IPS-18c (cell line): ENCODE results near the gene AGPS.
"Not testable (repeated sequence)": the region's sequence is repeated elsewhere in the genome, so short reads cannot be mapped to it uniquely, and the experiment has no call there.

Experiments
- H3K4me3 ChIP-seq: 2 replicates; pipeline ENCODE4 v1.7.0; 2013; ENCODE audit warnings: low read depth, mild to moderate bottlenecking, low read length, moderate library complexity; ENCODE audit not compliant: insufficient read depth
- H3K9me3 ChIP-seq: one replicate; pipeline ENCODE4 v1.6.1; 2013; ENCODE audit warnings: mild to moderate bottlenecking, low read length, moderate library complexity; ENCODE audit not compliant: control insufficient read depth, insufficient read depth

Gene AGPS

DNA sequence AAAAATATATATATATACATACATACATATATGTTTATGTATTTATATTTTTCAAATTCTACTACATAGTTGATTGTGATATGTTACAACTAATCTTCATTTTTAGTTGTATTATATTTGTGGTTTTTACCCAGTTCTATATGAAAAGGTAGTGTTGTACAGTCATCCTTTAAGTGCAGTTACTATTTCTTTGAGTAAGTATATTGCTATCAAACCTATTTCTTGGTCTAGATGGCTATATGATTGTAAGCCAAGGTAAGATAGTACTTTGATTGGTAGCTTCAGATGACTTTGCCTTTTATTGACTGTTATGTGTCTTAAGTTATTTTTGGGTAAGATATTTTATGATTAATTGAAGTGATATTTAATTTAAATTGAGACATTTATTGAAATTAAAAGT, 89.6 kb downstream of the AGPS start:
- Histone ChIP-seq H3K9me3 (no peaks in the 10 kb centered on the region), H3K4me3 (no peak overlapping the region)

DNA sequence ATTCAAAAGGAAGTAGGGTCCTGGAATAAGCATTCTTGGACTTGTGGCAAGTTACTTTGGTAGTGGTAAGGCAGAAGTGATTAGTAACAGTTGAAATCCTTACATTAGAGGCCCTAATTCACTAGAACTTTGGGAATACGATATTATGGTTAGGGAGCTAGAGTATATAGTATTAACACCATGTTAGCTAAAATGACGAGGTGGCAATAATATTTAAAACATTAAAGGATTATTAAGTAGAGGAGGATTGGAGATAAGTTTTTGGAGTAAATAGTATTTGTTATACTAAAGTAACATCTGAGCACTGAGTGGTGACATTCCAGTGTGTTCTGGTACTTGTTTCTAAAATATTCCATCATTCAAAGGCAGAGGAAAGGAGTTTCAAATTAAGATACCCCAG, 91.0 kb downstream of the AGPS start:
- Histone ChIP-seq H3K4me3 (no peak overlapping the region), H3K9me3 (no peaks in the 10 kb centered on the region)

DNA sequence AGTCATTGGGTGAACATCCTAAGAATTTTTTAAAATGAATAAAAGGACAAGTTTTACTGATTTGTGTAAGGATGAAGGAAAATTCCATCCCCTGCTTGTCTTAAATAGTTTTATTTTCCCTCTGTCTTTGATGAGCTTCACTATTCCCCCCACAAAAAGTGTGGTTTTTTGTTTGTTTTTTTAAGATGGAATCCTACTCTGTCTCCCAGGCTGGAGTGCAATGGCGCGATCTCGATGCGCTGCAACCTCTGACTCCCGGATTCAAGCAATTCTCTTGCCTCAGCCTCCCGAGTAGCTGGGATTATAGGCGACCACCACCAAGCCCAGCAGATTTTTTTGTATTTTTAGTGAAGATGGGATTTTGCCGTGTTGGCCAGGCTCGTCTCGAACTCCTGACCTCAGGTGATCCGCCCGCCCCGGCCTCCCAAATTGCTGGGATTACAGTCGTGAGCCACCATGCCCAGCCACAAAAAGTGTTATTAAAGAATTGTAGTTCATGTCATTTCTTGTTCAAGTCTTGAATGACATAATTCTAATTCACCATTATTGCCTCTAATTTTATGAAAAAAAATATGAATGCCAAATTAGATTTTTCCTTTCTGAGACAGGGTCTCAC, 91.7 kb downstream of the AGPS start:
- no peak overlapping the region for H3K4me3 ChIP-seq
- H3K9me3 ChIP-seq = no peaks in the 10 kb centered on the region

- H3K9me3 ChIP-seq, H3K4me3 ChIP-seq: not testable (repeated sequence)
Observed at GRCh38 chr2:177485657-177486056, 93.1 kb downstream of the AGPS start.

DNA sequence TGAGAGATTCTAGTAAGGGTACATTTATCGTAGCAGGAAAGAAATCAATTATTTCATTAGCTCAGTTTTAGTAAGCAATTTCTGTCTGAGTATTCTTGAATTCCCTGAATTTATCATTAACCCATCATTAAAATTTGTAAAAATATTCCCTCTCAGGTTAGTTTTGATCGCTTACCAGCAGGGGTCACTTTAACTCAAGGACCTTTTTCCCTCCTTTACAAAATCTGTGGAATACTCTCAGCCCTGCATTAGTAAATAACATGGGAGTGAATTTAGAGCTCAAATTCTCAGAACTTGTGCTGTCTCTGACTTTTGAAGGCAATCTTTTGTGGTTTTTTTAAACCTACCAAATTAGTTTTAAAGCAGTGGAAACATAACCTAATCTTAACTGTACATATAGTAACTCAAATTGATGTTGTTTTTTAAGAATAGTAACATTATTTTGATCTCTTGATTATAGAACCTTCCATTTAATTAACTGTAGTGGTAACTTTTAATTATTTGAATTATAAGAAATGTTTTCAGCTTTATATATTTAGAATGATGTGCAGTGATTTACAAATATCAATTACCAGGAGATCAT, 97.2 kb downstream of the AGPS start:
- Histone ChIP-seq H3K9me3 (no peaks in the 10 kb centered on the region), H3K4me3 (no peak overlapping the region)

GRCh38 chr2:177495945-177496344, 103.4 kb downstream of the AGPS start:
- Histone ChIP-seq H3K9me3 (no peaks in the 10 kb centered on the region), H3K4me3 (no peak overlapping the region)

GRCh38 chr2:177496921-177497320, 104.3 kb downstream of the AGPS start:
- Histone ChIP-seq H3K4me3 (no peak overlapping the region), H3K9me3 (no peaks in the 10 kb centered on the region)

GRCh38 chr2:177501186-177501585, 108.6 kb downstream of the AGPS start:
- Histone ChIP-seq H3K4me3 (no peak overlapping the region), H3K9me3 (no peaks in the 10 kb centered on the region)

- no peaks in the 10 kb centered on the region for H3K9me3 ChIP-seq
Observed at GRCh38 chr2:177506505-177506904, 113.9 kb downstream of the AGPS start.

DNA sequence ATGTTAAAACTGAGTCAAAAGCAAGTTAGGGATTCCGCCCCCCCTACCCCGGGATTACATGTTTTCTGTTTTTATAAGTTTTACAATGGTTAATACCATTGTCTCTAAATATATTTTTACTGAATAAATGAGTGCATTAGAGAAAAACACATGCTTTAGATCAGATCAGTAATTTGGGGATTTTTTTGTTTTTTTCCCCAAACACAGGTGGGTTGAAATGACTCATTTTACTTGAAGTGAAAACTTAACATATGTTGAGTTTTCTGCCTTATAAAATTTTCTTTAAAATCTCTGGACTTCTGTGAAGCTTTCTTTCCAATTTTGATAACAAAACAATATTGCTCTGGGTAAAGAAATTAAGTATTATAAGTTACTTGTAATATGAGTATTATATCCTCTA, 114.4 kb downstream of the AGPS start:
- no peak overlapping the region for H3K4me3 ChIP-seq
- no peaks in the 10 kb centered on the region for H3K9me3 ChIP-seq

More at GRCh38 chr2:177506505-177506904, 113.9 kb downstream of the AGPS start:
- H3K4me3 ChIP-seq = no peak overlapping the region

DNA sequence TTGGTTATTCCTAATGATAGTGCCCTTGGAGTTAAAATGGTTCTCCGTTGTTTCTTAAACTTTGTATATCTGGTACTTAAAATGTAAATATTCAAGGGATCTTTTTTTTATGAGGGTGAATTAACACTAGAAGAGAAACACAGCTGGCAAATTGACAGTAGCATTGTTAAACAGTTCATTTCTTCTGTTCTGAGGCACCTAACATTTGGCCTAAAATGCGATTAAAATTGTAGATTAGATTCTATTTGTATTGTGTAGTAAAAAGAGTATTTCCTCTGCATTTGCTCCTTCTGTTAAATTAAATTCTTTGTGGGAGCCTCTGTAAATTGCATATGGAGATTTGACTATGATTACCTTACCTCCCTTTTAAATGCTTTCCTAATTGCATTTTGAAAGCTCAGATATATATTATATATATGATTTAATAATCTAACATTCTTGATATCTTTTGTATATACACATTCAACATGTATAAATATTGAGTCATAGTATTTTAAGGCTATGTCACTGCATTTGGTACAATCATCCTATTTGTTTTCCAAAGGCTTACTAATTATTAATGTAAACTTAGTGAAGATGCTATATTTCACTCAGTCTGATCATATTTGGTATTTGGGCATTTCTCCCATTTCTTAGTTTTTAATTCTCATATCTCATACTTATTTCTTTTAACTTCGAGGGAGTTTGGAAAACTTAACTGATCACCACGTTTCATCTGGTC, 124.4 kb downstream of the AGPS start:
- Histone ChIP-seq H3K4me3 (no peak overlapping the region), H3K9me3 (no peaks in the 10 kb centered on the region)

DNA sequence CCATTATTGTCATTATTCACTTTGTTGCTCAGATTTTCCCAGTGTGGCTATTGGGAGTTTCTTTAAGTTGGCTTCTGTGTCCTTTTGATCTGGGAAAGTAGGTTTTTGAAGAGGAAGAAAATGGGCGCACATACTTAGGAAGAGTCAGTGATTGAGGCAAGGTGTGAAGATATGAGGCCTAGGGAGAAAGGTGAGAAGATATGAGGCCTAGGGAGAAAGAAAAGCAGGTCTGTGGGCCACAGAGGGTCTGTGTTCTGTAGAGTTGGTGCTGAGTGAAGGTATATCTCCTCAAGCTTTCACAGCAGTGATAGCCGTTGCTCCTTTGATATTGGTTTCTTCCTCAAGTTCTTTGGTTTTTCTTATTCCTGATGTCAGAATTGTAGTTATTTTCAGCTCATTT, 126.2 kb downstream of the AGPS start:
- H3K9me3 ChIP-seq = no peaks in the 10 kb centered on the region

DNA sequence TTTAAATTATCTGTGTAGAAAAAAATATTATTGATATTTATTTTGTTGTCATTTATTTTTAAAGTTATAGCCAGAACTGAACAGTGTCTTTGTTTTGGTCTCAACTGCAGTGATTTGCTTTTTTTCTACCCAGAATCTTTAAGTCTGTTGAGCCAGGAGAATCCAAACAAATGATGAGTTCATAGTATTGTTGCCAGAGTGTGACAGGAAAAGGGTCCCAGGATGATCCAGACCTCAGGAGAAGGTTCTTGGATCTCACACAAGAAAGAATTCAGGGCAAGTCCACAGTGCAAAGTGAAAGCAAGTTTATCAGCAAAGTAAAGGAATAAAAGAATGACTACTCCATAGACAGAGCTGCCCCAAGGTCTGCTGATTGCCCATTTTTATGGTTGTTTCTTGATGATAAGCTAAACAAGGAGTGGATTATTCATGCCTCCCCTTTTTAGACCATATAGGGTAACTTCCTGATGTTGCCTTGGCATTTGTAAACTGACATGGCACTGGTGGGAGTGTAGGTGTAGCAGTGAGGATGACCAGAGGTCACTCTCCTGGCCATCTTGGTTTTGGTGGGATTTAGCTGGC, 127.1 kb downstream of the AGPS start:
- no peaks in the 10 kb centered on the region for H3K9me3 ChIP-seq
- no peak overlapping the region for H3K4me3 ChIP-seq

More for the DNA sequence above, 126.2 kb downstream of the AGPS start:
- no peak overlapping the region for H3K4me3 ChIP-seq

- Histone ChIP-seq H3K4me3 (no peak overlapping the region), H3K9me3 (no peaks in the 10 kb centered on the region)
Observed at GRCh38 chr2:177520324-177520723, 127.8 kb downstream of the AGPS start.

DNA sequence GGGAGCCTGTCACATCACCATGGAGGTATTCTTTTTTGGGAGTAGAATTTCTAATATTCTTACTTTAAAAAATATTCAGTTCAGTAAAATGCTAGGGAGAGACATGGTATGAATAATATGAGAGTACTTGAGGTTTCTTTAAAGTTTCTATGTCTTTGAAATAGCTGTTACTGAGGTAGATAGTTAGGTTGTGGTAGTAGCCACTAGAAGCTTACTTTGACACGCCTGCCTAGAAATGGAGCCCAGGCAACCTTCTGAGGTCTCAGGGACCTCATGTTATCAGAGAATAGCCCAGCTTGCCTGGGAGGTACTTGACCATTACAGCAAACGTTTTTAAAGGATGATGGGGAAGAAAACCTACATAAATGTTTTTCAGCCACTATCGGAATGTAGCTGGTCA, 131.2 kb downstream of the AGPS start:
- Histone ChIP-seq H3K9me3 (no peaks in the 10 kb centered on the region), H3K4me3 (no peak overlapping the region)

- Histone ChIP-seq H3K9me3 (no peaks in the 10 kb centered on the region), H3K4me3 (no peak overlapping the region)
Observed at GRCh38 chr2:177525351-177525924, 132.9 kb downstream of the AGPS start.

DNA sequence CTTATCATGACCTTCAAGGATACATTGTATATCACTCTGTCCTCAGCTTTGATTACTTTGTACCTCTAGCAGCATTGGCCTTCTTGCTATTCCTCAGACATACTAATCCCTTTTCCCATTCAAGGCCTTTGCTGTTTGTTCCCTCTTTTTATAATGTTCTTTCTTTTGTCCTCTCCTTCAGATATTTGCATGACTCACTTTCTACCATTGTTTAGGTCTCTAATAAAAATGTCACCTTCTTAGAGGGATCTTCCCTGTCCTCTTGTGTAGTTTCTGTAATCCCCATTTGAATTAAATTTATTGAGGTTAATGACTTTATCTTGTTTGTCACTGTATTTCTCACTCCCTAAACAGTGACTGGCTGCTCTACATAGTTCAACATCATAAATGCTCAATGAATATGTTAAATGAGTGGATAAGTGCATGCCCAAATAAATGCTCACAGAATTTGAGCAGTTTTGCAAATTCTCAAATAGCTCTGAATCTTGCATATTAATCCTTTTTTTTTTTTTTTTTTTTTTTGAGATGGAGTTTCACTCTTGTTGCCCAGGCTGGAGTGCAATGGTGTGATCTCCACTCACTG, 135.9 kb downstream of the AGPS start:
- Histone ChIP-seq H3K9me3 (no peaks in the 10 kb centered on the region), H3K4me3 (no peak overlapping the region)
